SK-N-SH treated with all-trans-retinoic acid at 6 μM for 48 hours (cell line): ENCODE measurements around the gene UPP2.

Source experiments
- ATAC-seq: fragments of 200-7000 bp; cut with Tn5 transposase; 3 replicates; pipeline ENCODE4 v1.9.1; 2020; ENCODE audit warnings: mild to moderate bottlenecking, moderate library complexity
- ARNTL ChIP-seq: fragments of 450-650 bp; formaldehyde crosslinking; IDR thresholded peaks from 2 replicates; pipeline ENCODE4 v1.5.0; 2020; ENCODE audit warnings: low read depth, mild to moderate bottlenecking, moderate library complexity, borderline replicate concordance
- BACH2 ChIP-seq: fragments of 250-450 bp; sonication (Bioruptor Pico); IDR thresholded peaks from 2 replicates; pipeline ENCODE4 v1.9.0; 2021; ENCODE audit warnings: mild to moderate bottlenecking, borderline replicate concordance
- CSDC2 ChIP-seq: fragments of 250-450 bp; sonication (Bioruptor Pico); IDR thresholded peaks from 2 replicates; pipeline ENCODE4 v1.5.0; 2020; ENCODE audit warnings: mild to moderate bottlenecking, moderate library complexity
- ESRRG ChIP-seq: fragments of 250-450 bp; sonication (Bioruptor Pico); IDR thresholded peaks from 2 replicates; pipeline ENCODE4 v1.6.1; 2021; ENCODE audit warnings: mild to moderate bottlenecking
- GLIS3 ChIP-seq: fragments of 250-450 bp; sonication (Bioruptor Pico); IDR thresholded peaks from 2 replicates; pipeline ENCODE4 v1.5.0; 2020; ENCODE audit warnings: mild to moderate bottlenecking, moderate library complexity
- ISL1 ChIP-seq: fragments of 250-450 bp; sonication (Bioruptor Pico); IDR thresholded peaks from 2 replicates; pipeline ENCODE4 v2.1.2; 2022; ENCODE audit warnings: mild to moderate bottlenecking, moderate library complexity
- OSR1 ChIP-seq: fragments of 250-450 bp; sonication (Bioruptor Pico); IDR thresholded peaks from 2 replicates; pipeline ENCODE4 v1.8.0; 2022; ENCODE audit warnings: moderate library complexity, mild to moderate bottlenecking, inconsistent platforms
- PPARA ChIP-seq: fragments of 250-450 bp; sonication (Bioruptor Pico); IDR thresholded peaks from 2 replicates; pipeline ENCODE4 v1.5.0; 2020; ENCODE audit warnings: mild to moderate bottlenecking, borderline replicate concordance
- RARB ChIP-seq: fragments of 250-450 bp; sonication (Bioruptor Pico); IDR thresholded peaks from 2 replicates; pipeline ENCODE4 v1.8.0; 2021; ENCODE audit warnings: mild to moderate bottlenecking, moderate library complexity
- SNAI2 ChIP-seq: fragments of 250-450 bp; sonication (Bioruptor Pico); IDR thresholded peaks from 2 replicates; pipeline ENCODE4 v1.5.0; 2020; ENCODE audit warnings: mild to moderate bottlenecking, moderate library complexity
- TCF4 ChIP-seq: fragments of 250-450 bp; sonication (Bioruptor Pico); IDR thresholded peaks from 2 replicates; pipeline ENCODE4 v1.8.0; 2021; ENCODE audit warnings: mild to moderate bottlenecking, moderate library complexity, borderline replicate concordance
- TOX ChIP-seq: fragments of 250-450 bp; sonication (Bioruptor Pico); IDR thresholded peaks from 2 replicates; pipeline ENCODE4 v1.8.0; 2021; ENCODE audit warnings: mild to moderate bottlenecking, moderate library complexity, borderline replicate concordance
- ZC3H10 ChIP-seq: fragments of 250-450 bp; sonication (Bioruptor Pico); IDR thresholded peaks from 2 replicates; pipeline ENCODE4 v1.5.1; 2021; ENCODE audit warnings: mild to moderate bottlenecking, moderate library complexity
- ZFP3 ChIP-seq: fragments of 250-450 bp; sonication (Bioruptor Pico); IDR thresholded peaks from 2 replicates; pipeline ENCODE4 v1.5.0; 2020; ENCODE audit warnings: mild to moderate bottlenecking, moderate library complexity
- ZFP30 ChIP-seq: fragments of 450-650 bp; formaldehyde crosslinking; IDR thresholded peaks from 2 replicates; pipeline ENCODE4 v1.5.0; 2022; ENCODE audit warnings: mild to moderate bottlenecking, moderate library complexity
- ZNF565 ChIP-seq: fragments of 450-650 bp; formaldehyde crosslinking; conservative IDR thresholded peaks from 2 replicates; pipeline ENCODE4 v1.5.0; 2020; ENCODE audit warnings: low read depth, mild to moderate bottlenecking, moderate library complexity
- ZNF8 ChIP-seq: fragments of 450-650 bp; formaldehyde crosslinking; IDR thresholded peaks from 2 replicates; pipeline ENCODE4 v1.5.0; 2020; ENCODE audit warnings: mild to moderate bottlenecking, moderate library complexity
- TF ChIP-seq, protein P1 (sequence below): fragments of 250-450 bp; sonication (Bioruptor Pico); IDR thresholded peaks from 2 replicates; pipeline ENCODE4 v1.5.1; 2021; ENCODE audit warnings: mild to moderate bottlenecking, moderate library complexity
- TF ChIP-seq, protein P2 (sequence below): fragments of 250-450 bp; sonication (Bioruptor Pico); IDR thresholded peaks from 2 replicates; pipeline ENCODE4 v1.5.0; 2020; ENCODE audit warnings: mild to moderate bottlenecking, moderate library complexity
- TF ChIP-seq, protein P3 (sequence below): fragments of 250-450 bp; sonication (Bioruptor Pico); IDR thresholded peaks from 2 replicates; pipeline ENCODE4 v1.5.1; 2020; ENCODE audit warnings: low read depth, mild to moderate bottlenecking, moderate library complexity
- TF ChIP-seq, protein P4 (sequence below): fragments of 250-450 bp; sonication (Bioruptor Pico); IDR thresholded peaks from 2 replicates; pipeline ENCODE4 v1.8.0; 2020; ENCODE audit warnings: mild to moderate bottlenecking, moderate library complexity, borderline replicate concordance

The UPP2 gene

DNA sequence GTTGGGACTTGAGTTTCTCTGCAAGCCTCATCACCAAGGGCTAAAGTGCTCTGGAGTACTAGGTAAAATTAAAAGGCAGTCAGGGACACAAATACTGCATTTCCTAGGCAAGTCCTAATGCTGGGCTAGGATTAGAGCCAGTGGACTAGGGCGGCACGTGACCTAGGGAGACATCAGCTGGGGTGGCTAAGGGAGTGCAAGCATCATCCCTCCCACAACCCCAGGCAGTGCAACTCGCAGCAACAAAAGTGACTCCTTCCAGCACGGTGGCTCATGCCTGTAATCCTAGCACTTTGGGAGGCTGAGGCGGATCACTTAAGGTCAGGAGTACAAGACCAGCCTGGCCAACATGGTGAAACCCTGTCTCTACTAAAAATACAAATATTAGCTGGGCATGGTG lies 30.7 kb upstream of the UPP2 start:
- no peak for TF ChIP-seq CSDC2
- no peak for TF ChIP-seq SNAI2 (CRISPR knock-in tag)
- TF ChIP-seq RARB (CRISPR knock-in tag): no peak
- TF ChIP-seq ZNF565 (CRISPR knock-in tag): no peak
- TF ChIP-seq, protein P1, sequence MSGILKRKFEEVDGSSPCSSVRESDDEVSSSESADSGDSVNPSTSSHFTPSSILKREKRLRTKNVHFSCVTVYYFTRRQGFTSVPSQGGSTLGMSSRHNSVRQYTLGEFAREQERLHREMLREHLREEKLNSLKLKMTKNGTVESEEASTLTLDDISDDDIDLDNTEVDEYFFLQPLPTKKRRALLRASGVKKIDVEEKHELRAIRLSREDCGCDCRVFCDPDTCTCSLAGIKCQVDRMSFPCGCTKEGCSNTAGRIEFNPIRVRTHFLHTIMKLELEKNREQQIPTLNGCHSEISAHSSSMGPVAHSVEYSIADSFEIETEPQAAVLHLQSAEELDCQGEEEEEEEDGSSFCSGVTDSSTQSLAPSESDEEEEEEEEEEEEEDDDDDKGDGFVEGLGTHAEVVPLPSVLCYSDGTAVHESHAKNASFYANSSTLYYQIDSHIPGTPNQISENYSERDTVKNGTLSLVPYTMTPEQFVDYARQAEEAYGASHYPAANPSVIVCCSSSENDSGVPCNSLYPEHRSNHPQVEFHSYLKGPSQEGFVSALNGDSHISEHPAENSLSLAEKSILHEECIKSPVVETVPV (CRISPR knock-in tag): no peak
- no peak for TF ChIP-seq ZNF8 (CRISPR knock-in tag)
- TF ChIP-seq OSR1 (CRISPR knock-in tag): no peak
- no peak for TF ChIP-seq TCF4 (CRISPR knock-in tag)
- no peak for TF ChIP-seq ZFP3 (CRISPR knock-in tag)
- TF ChIP-seq GLIS3 (CRISPR knock-in tag): no peak
- ATAC-seq: no peak

DNA sequence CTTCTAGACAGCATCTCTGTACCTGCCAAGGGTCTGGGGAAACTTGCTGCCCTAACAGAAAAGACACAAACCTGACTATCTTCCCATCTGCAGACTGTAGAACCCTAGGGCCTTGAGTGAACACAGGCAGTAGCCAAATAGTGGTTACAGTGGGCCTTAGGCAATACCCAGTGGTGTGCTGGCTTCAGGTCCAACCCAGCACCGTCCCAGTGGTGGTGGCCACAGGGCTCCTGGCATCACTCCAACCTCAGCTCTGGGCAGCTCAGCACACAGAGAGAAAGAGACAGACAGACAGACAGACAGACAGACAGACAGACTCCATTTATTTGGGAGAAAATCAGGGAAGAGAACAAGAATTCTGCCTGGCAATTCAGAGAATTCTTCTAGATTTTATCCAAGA lies 29.3 kb upstream of the UPP2 start:
- ATAC-seq: no peak
- no peak for TF ChIP-seq CSDC2
- no peak for TF ChIP-seq ESRRG (CRISPR knock-in tag)
- no peak for TF ChIP-seq OSR1 (CRISPR knock-in tag)
- no peak for TF ChIP-seq RARB (CRISPR knock-in tag)
- TF ChIP-seq, protein P2, sequence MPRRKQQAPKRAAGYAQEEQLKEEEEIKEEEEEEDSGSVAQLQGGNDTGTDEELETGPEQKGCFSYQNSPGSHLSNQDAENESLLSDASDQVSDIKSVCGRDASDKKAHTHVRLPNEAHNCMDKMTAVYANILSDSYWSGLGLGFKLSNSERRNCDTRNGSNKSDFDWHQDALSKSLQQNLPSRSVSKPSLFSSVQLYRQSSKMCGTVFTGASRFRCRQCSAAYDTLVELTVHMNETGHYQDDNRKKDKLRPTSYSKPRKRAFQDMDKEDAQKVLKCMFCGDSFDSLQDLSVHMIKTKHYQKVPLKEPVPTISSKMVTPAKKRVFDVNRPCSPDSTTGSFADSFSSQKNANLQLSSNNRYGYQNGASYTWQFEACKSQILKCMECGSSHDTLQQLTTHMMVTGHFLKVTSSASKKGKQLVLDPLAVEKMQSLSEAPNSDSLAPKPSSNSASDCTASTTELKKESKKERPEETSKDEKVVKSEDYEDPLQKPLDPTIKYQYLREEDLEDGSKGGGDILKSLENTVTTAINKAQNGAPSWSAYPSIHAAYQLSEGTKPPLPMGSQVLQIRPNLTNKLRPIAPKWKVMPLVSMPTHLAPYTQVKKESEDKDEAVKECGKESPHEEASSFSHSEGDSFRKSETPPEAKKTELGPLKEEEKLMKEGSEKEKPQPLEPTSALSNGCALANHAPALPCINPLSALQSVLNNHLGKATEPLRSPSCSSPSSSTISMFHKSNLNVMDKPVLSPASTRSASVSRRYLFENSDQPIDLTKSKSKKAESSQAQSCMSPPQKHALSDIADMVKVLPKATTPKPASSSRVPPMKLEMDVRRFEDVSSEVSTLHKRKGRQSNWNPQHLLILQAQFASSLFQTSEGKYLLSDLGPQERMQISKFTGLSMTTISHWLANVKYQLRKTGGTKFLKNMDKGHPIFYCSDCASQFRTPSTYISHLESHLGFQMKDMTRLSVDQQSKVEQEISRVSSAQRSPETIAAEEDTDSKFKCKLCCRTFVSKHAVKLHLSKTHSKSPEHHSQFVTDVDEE (CRISPR knock-in tag): no peak
- no peak for TF ChIP-seq ZC3H10 (CRISPR knock-in tag)
- TF ChIP-seq ZFP30 (CRISPR knock-in tag): no peak
- no peak for TF ChIP-seq ZNF565 (CRISPR knock-in tag)
- TF ChIP-seq, protein P1 (CRISPR knock-in tag): no peak
- no peak for TF ChIP-seq ISL1 (CRISPR knock-in tag)
- no peak for TF ChIP-seq PPARA (CRISPR knock-in tag)
- TF ChIP-seq, protein P3, sequence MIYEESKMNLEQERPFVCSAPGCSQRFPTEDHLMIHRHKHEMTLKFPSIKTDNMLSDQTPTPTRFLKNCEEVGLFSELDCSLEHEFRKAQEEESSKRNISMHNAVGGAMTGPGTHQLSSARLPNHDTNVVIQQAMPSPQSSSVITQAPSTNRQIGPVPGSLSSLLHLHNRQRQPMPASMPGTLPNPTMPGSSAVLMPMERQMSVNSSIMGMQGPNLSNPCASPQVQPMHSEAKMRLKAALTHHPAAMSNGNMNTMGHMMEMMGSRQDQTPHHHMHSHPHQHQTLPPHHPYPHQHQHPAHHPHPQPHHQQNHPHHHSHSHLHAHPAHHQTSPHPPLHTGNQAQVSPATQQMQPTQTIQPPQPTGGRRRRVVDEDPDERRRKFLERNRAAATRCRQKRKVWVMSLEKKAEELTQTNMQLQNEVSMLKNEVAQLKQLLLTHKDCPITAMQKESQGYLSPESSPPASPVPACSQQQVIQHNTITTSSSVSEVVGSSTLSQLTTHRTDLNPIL (CRISPR knock-in tag): no peak
- TF ChIP-seq ARNTL (CRISPR knock-in tag): no peak
- no peak for TF ChIP-seq BACH2 (CRISPR knock-in tag)
- no peak for TF ChIP-seq ZFP3 (CRISPR knock-in tag)

DNA sequence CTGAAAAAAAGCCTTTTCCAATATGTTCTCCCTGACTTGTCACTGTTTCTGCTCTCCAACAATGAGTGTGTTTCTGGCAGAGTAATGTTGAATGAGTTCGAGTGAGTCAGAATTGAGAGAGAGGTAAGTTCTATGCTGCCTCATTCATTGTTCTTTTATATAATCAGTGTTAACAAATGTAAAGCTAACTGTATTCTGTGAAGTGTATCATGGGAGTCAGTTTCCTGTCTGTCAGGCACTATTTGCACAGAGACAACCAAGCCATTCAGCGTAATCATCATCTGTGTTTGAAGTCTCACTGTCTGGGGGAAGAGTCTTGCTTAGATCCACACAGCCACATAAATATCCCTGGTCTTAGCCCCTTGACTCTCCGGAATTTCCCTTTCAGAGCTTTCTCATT lies 22.0 kb upstream of the UPP2 start:
- TF ChIP-seq OSR1 (CRISPR knock-in tag) (no peak), TOX (CRISPR knock-in tag) (no peak), TCF4 (CRISPR knock-in tag) (no peak), CSDC2 (no peak), BACH2 (CRISPR knock-in tag) (no peak), ZFP3 (CRISPR knock-in tag) (no peak), ISL1 (CRISPR knock-in tag) (no peak), ZC3H10 (CRISPR knock-in tag) (no peak), GLIS3 (CRISPR knock-in tag) (no peak), ESRRG (CRISPR knock-in tag) (no peak), ZNF565 (CRISPR knock-in tag) (no peak)
- TF ChIP-seq, protein P4, sequence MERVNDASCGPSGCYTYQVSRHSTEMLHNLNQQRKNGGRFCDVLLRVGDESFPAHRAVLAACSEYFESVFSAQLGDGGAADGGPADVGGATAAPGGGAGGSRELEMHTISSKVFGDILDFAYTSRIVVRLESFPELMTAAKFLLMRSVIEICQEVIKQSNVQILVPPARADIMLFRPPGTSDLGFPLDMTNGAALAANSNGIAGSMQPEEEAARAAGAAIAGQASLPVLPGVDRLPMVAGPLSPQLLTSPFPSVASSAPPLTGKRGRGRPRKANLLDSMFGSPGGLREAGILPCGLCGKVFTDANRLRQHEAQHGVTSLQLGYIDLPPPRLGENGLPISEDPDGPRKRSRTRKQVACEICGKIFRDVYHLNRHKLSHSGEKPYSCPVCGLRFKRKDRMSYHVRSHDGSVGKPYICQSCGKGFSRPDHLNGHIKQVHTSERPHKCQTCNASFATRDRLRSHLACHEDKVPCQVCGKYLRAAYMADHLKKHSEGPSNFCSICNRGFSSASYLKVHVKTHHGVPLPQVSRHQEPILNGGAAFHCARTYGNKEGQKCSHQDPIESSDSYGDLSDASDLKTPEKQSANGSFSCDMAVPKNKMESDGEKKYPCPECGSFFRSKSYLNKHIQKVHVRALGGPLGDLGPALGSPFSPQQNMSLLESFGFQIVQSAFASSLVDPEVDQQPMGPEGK (CRISPR knock-in tag): no peak
- no peak for ATAC-seq
